HCT116 (cell line): ENCODE data around the gene TPST1. TPM values are rescaled to one million over a fixed set of nuclear protein-coding genes. Genes with fewer than 3 reads are reported as not detected.
"Not testable (repeated sequence)": the region's sequence is repeated elsewhere in the genome, so short reads cannot be mapped to it uniquely, and the experiment has no call there.

Source experiments
- ATAC-seq: fragments of 200-7000 bp; cut with Tn5 transposase; 2 replicates; pipeline ENCODE4 v1.9.1; 2020; ENCODE audit warnings: mild to moderate bottlenecking, moderate library complexity
- BruUV-seq: library from RNA; stranded (reverse); fragments of 400-500 nt; replicated peaks from 2 replicates; lab custom pipeline; 2021; lab: Mats Ljungman, UMichigan
- CTCF ChIA-PET: fragments of 300-600 bp; sonication (Branson Sonifier 250); formaldehyde crosslinking; loops from one replicate; lab custom pipeline; 2021; ENCODE audit warnings: antibody characterized with exemption; lab: Charles Lee
- POLR2A ChIA-PET: fragments of 300-600, 350-600 bp; sonication (Branson Sonifier 250); formaldehyde crosslinking; loops from one replicate; lab custom pipeline; 2021; ENCODE audit warnings: antibody characterized with exemption; lab: Charles Lee
- RAD21 ChIA-PET, 2 experiments: fragments of 300-600 bp; sonication (Branson Sonifier 250); formaldehyde crosslinking; loops; one replicate each; lab custom pipeline; 2023; ENCODE audit warnings: low total read pairs in 2 of 2; ENCODE audit not compliant: uncharacterized antibody in 2 of 2, unreplicated experiment in 2 of 2, low non-redundant PET in 1 of 2; lab: Charles Lee
- DNase-seq: peaks from one replicate; pipeline ENCODE4 v3.0.0-alpha.2; 2010; ENCODE audit warnings: low read depth, low spot score
- H2AFZ ChIP-seq: fragments of 200-600 bp; shearing (Covaris generic), sonication (generic); 2 replicates; pipeline ENCODE4 v1.6.1; 2017; ENCODE audit warnings: low read depth, mixed run types, mixed read lengths, antibody characterized with exemption, low read length; ENCODE audit not compliant: poor library complexity, severe bottlenecking
- H3K27ac ChIP-seq: 2 replicates; pipeline ENCODE4 v1.5.1; 2012; ENCODE audit warnings: low read depth, low read length
- H3K27me3 ChIP-seq: fragments of 200-600 bp; sonication (generic); 2 replicates; pipeline ENCODE4 v1.6.1; 2016; ENCODE audit warnings: mixed run types, low read length, mixed read lengths; ENCODE audit not compliant: insufficient read depth
- H3K36me3 ChIP-seq, 2 experiments: fragments of 200-500 bp in 1 of 2; fragments of 200-600 bp in 1 of 2; sonication (Bioruptor generic) in 1 of 2; sonication (generic) in 1 of 2; 2 replicates each; pipeline versions ENCODE4 v1.5.1 to v1.6.1; 2014 to 2016; ENCODE audit warnings: low read length in 2 of 2, inconsistent platforms in 1 of 2, mixed read lengths in 1 of 2, mixed run types in 1 of 2; ENCODE audit not compliant: insufficient read depth in 2 of 2, control insufficient read depth in 1 of 2
- H3K4me1 ChIP-seq, 2 experiments: fragments of 200-600 bp in 1 of 2; sonication (generic) in 1 of 2; 2 replicates each; pipeline versions ENCODE4 v1.5.1 to v1.6.1; 2012 to 2017; ENCODE audit warnings: low read length in 2 of 2, inconsistent platforms in 1 of 2, mild to moderate bottlenecking in 1 of 2, mixed read lengths in 1 of 2, mixed run types in 1 of 2, moderate library complexity in 1 of 2; ENCODE audit not compliant: insufficient read depth in 2 of 2, control insufficient read depth in 1 of 2
- H3K4me2 ChIP-seq: fragments of 200-600 bp; sonication (generic); 2 replicates; pipeline ENCODE4 v1.6.1; 2017; ENCODE audit warnings: mixed run types, low read length, mixed read lengths
- H3K4me3 ChIP-seq, 2 experiments: fragments of 200-600 bp in 1 of 2; sonication (generic) in 1 of 2; replicated peaks in 1 of 2; 2 replicates each; pipeline ENCODE4 v1.5.1; 2011 to 2016; ENCODE audit warnings: low read length in 2 of 2, control low read depth in 1 of 2, low read depth in 1 of 2, mild to moderate bottlenecking in 1 of 2, mixed read lengths in 1 of 2, mixed run types in 1 of 2
- H3K79me2 ChIP-seq: fragments of 200-600 bp; sonication (generic); 2 replicates; pipeline ENCODE4 v1.6.1; 2017; ENCODE audit warnings: mild to moderate bottlenecking, mixed run types, low read length, moderate library complexity, mixed read lengths; ENCODE audit not compliant: insufficient read depth
- H3K9ac ChIP-seq: fragments of 200-600 bp; sonication (generic); 2 replicates; pipeline ENCODE4 v1.6.1; 2016; ENCODE audit warnings: low read length, mixed read lengths
- H3K9me2 ChIP-seq: fragments of 200-600 bp; sonication (generic), shearing (Covaris generic); 2 replicates; pipeline ENCODE4 v1.6.1; 2017; ENCODE audit warnings: mixed run types, mild to moderate bottlenecking, moderate library complexity; ENCODE audit not compliant: insufficient read depth
- H3K9me3 ChIP-seq, 2 experiments: fragments of 200-500 bp in 1 of 2; fragments of 200-600 bp in 1 of 2; sonication (Bioruptor generic) in 1 of 2; sonication (generic) in 1 of 2; 2 replicates each; pipeline ENCODE4 v1.6.1; 2014 to 2017; ENCODE audit warnings: low read length in 2 of 2, mixed read lengths in 2 of 2, inconsistent platforms in 1 of 2, low read depth in 1 of 2, mild to moderate bottlenecking in 1 of 2, mixed run types in 1 of 2, moderate library complexity in 1 of 2; ENCODE audit not compliant: control insufficient read depth in 1 of 2, insufficient read depth in 1 of 2
- H4K20me1 ChIP-seq: fragments of 200-600 bp; sonication (generic), shearing (Covaris generic); 2 replicates; pipeline ENCODE4 v1.6.1; 2017; ENCODE audit warnings: mixed run types, mild to moderate bottlenecking, moderate library complexity; ENCODE audit not compliant: insufficient read depth
- CBX3 ChIP-seq: IDR thresholded peaks from 2 replicates; pipeline ENCODE4 v1.6.1; 2012; ENCODE audit warnings: low read depth
- CEBPB ChIP-seq: IDR thresholded peaks from 2 replicates; pipeline ENCODE4 v1.6.1; 2012; ENCODE audit warnings: low read depth
- EZH2 ChIP-seq: fragments of 200-600 bp; sonication (generic); IDR thresholded peaks from 2 replicates; pipeline ENCODE4 v1.6.1; 2017; ENCODE audit warnings: antibody characterized with exemption, mixed run types
- EZH2phosphoT487 ChIP-seq: fragments of 200-600 bp; IDR thresholded peaks from 2 replicates; pipeline ENCODE4 v1.6.1; 2018; ENCODE audit warnings: antibody characterized with exemption, borderline replicate concordance
- POLR2A ChIP-seq: IDR thresholded peaks from 2 replicates; pipeline ENCODE4 v1.7.0; 2011; ENCODE audit warnings: borderline replicate concordance; ENCODE audit not compliant: insufficient read depth, insufficient read length; ENCODE audit errors: extremely low read depth
- RAD21 ChIP-seq: IDR thresholded peaks from 2 replicates; pipeline ENCODE4 v1.6.1; 2012; ENCODE audit warnings: low read depth, mild to moderate bottlenecking
- REST ChIP-seq: IDR thresholded peaks from 2 replicates; pipeline ENCODE4 v1.6.1; 2012; ENCODE audit warnings: low read depth
- SIN3A ChIP-seq: IDR thresholded peaks from 2 replicates; pipeline ENCODE4 v1.6.1; 2012; ENCODE audit warnings: low read depth
- SRF ChIP-seq: IDR thresholded peaks from 2 replicates; pipeline ENCODE4 v1.6.1; 2012; ENCODE audit warnings: low read depth
- intact Hi-C: fragments of 100-400 bp; cut with micrococcal nuclease; formaldehyde crosslinking; loops from 2 replicates; pipeline ENCODE4 v1.10.0; 2022
- total RNA-seq: library from RNA; stranded (reverse); gene quantifications from one replicate; pipeline ENCODE4 v1.2.1, GENCODE V29; 2021; ENCODE audit not compliant: unreplicated experiment
- TF ChIP-seq, protein P1 (sequence below): IDR thresholded peaks from 2 replicates; pipeline ENCODE4 v1.6.1; 2011; ENCODE audit warnings: mild to moderate bottlenecking, low read length, moderate library complexity; ENCODE audit not compliant: insufficient replicate concordance; ENCODE audit errors: extremely low read depth
- TF ChIP-seq, protein P2 (sequence below): IDR thresholded peaks from 2 replicates; pipeline ENCODE4 v1.6.1; 2012

Gene TPST1
- total RNA-seq, 1 experiment from 2014 or later, result 11.4 TPM

DNA sequence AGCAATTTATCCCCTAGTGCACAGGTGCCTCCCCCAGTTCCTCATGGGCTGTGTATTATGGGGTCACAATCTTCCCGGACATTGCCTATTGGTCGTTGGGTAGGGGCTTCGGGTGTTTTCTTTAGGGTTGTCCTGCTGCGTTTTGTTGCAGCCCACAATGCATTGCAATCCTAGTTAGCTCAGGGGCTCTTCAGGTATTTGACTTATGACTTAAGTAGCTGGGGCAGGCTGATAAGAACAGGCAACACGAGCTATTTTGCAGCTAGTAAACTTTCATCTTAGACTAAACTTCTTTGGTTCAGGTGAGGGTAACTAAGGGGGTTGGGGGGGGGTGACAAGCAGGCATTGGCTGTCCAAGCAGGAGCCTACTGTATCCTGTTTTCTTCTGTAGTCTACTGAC, 158.5 kb downstream of the TPST1 start:
- BruUV-seq, result no TSS peak

GRCh38 chr7:66365031-66365430, 159.9 kb downstream of the TPST1 start:
- intact Hi-C loops, BruUV-seq, CTCF ChIA-PET, H3K4me1 ChIP-seq, ATAC-seq, H3K4me3 ChIP-seq, H3K27ac ChIP-seq, H4K20me1 ChIP-seq, H3K9ac ChIP-seq, H2AFZ ChIP-seq, H3K9me2 ChIP-seq, H3K36me3 ChIP-seq, H3K27me3 ChIP-seq, DNase-seq, H3K9me3 ChIP-seq, H3K4me2 ChIP-seq, POLR2A ChIA-PET, H3K79me2 ChIP-seq: not testable (repeated sequence)
- RAD21 ChIA-PET, result interaction anchor here in 1 of 2 experiments (1.0 kb wide), 1 partner anchor 9 kb away, joined by 3 read pairs; no protein-coding TSS in a partner anchor

More for the DNA sequence above, 158.5 kb downstream of the TPST1 start:
- no peak overlapping the region for H3K4me2 ChIP-seq
- H3K27ac ChIP-seq, result no peak overlapping the region
- H3K4me3 ChIP-seq, result no peak overlapping the region
- H3K4me1 ChIP-seq, result no peaks in the 10 kb centered on the region; a peak in 1 of 4 replicates
- TF ChIP-seq CBX3 (no peak), EZH2 (no peak), SIN3A (no peak), POLR2A (no peak), REST (no peak), CEBPB (no peak), RAD21 (no peak), SRF (no peak), EZH2phosphoT487 (no peak)
- TF ChIP-seq, protein P1, sequence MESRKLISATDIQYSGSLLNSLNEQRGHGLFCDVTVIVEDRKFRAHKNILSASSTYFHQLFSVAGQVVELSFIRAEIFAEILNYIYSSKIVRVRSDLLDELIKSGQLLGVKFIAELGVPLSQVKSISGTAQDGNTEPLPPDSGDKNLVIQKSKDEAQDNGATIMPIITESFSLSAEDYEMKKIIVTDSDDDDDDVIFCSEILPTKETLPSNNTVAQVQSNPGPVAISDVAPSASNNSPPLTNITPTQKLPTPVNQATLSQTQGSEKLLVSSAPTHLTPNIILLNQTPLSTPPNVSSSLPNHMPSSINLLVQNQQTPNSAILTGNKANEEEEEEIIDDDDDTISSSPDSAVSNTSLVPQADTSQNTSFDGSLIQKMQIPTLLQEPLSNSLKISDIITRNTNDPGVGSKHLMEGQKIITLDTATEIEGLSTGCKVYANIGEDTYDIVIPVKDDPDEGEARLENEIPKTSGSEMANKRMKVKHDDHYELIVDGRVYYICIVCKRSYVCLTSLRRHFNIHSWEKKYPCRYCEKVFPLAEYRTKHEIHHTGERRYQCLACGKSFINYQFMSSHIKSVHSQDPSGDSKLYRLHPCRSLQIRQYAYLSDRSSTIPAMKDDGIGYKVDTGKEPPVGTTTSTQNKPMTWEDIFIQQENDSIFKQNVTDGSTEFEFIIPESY, result no peak
- TF ChIP-seq, protein P2, sequence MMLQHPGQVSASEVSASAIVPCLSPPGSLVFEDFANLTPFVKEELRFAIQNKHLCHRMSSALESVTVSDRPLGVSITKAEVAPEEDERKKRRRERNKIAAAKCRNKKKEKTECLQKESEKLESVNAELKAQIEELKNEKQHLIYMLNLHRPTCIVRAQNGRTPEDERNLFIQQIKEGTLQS, result no peak
- intact Hi-C loops, result no loop called here
- ATAC-seq (no peak), DNase-seq (no peak)
- ChIA-PET POLR2A (no interaction called here), RAD21 (no interaction called here), CTCF (interaction anchor here (1.1 kb wide), 1 partner anchor 16 kb away, joined by 3 read pairs; no protein-coding TSS in a partner anchor)
- no peaks in the 10 kb centered on the region for H3K27me3 ChIP-seq
- no peak overlapping the region for H2AFZ ChIP-seq
- H3K9me3 ChIP-seq, result no peaks in the 10 kb centered on the region
- H3K79me2 ChIP-seq, result no peaks in the 10 kb centered on the region
- no peaks in the 10 kb centered on the region for H3K9me2 ChIP-seq
- no peak overlapping the region for H3K9ac ChIP-seq
- no peaks in the 10 kb centered on the region for H3K36me3 ChIP-seq
- no peaks in the 10 kb centered on the region for H4K20me1 ChIP-seq
